HTERT RPE-1 (cell line): ENCODE measurements around the gene CYTH3.
"Not testable (repeated sequence)": the region's sequence is repeated elsewhere in the genome, so short reads cannot be mapped to it uniquely, and the experiment has no call there.

Experiments used
- in situ Hi-C: fragments of 300-500 bp; cut with MboI; formaldehyde crosslinking; loops from 4 replicates; pipeline ENCODE4 v1.14.3; 2020; ENCODE audit warnings: low sequenced_read_pairs

CYTH3 gene

DNA sequence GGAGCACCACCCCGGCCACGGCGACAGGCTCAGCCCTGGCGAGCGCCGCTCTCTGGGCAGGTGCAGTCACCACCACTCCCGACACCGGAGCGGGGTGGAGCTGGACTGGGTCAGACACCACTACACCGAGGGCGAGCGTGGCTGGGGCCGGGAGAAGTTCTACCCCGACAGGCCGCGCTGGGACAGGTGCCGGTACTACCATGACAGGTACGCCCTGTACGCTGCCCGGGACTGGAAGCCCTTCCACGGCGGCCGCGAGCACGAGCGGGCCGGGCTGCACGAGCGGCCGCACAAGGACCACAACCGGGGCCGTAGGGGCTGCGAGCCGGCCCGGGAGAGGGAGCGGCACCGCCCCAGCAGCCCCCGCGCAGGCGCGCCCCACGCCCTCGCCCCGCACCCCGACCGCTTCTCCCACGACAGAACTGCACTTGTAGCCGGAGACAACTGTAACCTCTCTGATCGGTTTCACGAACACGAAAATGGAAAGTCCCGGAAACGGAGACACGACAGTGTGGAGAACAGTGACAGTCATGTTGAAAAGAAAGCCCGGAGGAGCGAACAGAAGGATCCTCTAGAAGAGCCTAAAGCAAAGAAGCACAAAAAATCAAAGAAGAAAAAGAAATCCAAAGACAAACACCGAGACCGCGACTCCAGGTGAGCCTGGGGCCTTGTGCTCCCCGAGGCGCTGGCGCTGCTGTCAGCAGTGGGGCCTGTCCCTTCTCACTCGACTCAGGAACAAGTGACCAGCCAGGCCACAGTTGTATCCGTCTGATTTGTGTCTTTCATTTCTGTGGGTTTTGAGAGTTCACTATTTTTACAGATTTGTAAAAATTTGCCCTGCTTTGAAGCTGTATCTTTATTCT is 117.7 kb downstream of the CYTH3 start:
- in situ Hi-C loops, result no loop called here

DNA sequence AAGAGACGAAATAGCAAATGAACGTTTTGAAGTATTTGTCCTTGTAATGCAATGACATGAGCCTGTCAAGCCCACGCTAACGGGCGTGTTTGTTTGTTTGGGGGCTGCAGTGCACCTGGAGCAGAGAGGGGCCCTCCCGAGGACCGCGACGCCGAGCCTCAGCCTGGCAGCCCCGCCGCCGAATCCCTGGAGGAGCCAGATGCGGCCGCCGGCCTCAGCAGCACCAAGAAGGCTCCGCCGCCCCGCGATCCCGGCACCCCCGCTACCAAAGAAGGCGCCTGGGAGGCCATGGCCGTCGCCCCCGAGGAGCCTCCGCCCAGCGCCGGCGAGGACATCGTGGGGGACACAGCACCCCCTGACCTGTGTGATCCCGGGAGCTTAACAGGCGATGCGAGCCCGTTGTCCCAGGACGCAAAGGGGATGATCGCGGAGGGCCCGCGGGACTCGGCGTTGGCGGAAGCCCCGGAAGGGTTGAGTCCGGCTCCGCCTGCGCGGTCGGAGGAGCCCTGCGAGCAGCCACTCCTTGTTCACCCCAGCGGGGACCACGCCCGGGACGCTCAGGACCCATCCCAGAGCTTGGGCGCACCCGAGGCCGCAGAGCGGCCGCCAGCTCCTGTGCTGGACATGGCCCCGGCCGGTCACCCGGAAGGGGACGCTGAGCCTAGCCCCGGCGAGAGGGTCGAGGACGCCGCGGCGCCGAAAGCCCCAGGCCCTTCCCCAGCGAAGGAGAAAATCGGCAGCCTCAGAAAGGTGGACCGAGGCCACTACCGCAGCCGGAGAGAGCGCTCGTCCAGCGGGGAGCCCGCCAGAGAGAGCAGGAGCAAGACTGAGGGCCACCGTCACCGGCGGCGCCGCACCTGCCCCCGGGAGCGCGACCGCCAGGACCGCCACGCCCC is 118.5 kb downstream of the CYTH3 start:
- in situ Hi-C loops, result no loop called here

DNA sequence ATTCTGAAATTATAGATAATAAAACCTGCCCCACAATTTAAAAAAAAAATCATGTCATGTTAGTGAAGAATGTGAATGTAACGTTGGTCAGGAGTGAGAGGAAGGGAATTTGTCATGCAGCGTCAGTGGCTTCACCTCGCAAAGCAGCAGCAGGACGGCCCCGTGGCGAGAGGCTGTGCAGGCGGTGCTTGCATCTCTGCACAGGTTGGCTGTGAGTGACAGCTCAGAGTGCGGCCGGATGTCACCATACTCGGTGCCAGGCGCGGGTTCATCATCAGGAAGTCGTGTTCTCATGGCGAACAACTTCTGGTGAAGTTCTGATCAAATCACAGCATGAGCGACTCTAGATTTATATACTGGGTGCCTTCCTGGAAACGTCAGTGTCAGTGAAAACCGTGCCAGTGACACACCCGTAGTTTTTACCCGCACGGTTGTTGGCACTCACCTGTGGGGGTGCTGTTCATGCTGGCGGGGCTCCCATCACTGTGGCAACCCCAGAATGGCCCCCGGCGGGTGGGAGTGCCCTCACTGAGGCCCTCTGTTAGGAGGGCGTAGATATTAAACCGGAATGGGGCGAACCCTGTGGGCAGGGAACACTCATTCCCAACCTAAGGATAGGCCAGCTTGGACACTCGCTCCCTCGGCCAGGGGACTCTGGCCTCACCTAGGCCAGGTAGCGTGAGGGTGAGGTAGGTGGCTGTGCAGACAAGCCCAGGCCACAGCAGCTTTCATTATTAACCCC is 120.3 kb downstream of the CYTH3 start:
- in situ Hi-C loops, result no loop called here

DNA sequence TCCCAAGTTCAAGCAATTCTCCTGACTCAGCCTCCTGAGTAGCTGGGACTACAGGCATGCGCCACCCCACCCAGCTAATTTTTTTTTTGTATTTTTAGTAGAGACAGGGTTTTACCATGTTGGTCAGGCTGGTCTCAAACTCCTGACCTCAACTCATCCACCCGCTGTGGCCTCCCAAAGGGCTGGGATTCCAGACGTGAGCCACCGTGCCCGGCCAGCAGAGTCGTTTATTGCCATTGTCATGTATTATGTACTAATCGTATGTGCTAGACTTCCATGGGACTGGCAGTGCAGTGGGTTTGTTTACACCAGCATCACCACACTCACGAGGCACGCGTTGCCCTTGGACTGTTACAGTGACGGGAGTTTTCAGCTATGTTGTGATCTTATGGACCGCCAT is 120.9 kb downstream of the CYTH3 start:
- in situ Hi-C loops, result not testable (repeated sequence)

DNA sequence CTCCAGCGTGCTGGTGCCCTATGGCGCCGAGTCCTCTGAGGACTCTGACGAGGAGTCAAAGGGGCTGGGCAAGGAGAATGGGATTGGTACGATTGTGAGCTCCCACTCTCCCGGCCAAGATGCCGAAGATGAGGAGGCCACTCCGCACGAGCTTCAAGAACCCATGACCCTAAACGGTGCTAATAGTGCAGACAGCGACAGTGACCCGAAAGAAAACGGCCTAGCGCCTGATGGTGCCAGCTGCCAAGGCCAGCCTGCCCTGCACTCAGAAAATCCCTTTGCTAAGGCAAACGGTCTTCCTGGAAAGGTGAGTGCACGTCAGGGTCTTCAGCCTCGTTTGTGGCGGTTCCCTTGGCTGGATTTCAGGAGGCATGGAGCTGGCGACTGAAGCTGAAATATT is 122.4 kb downstream of the CYTH3 start:
- in situ Hi-C loops, result no loop called here

DNA sequence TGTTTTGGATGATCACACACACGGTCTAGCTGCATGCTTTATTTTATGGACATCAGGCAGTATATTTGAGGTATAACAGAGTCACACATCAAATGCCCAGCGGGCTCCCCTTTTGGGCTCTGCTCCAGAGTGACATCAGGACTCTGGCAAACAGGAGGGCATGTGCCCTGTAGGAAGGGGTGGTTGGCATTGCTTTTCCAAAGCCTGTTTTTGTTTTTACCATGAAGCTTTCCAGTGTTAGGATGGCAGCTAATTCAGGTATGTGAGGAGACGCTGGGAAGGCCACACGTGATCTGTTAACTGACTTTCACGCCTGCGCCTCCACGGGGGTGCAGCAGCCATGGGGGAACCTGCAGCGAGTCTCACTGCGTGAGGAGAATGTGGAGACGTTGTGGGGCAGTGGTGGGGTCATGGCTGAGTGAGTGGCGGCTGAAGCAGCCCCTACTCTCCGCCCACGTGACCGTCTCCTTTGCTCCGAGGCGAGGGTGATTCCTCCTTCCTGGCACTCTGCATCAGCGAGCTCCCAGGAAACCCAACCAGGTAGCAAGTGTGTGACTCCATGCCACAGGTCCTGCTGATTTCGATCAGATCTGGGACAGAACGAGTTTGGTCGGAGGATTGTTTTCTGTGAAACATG is 123.6 kb downstream of the CYTH3 start:
- in situ Hi-C loops, result no loop called here

DNA sequence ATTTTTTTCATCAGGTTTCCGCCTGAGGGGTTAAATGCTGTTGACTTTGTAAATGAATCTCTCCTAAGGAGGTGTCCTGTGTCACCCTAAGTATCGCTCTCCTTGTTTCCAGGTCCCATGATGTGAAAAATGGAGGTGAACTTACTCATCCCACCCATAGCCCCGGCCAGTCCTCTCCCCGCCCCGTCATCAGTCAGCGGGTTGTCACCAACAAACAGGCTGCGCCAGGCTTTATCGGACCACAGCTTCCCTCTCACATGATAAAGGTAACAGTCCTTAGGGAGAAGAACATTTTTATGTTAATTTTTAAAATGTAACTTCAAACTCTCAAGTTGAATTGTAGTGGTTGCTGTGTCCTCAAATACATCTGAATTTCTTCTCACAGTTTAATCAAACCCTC is 124.8 kb downstream of the CYTH3 start:
- in situ Hi-C loops, result no loop called here

DNA sequence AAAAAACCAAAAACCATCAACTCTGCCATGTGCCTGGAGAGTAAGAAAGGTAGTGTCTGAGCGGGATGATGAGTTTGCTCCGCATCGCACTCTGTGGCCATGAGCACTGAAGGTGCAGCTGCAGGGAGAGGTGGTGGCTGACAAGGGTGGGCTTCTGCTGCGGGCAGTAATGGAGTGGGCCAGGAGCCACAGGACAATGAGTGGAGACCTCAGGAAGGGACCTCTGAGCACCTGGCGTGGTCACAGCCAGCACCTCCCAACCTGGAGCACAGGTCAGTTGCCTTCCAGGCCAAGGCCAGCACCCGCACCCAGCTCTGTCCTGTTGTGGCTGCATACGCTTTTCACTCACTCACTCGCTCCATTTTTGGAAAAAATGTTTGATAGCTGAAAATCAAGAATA is 125.8 kb downstream of the CYTH3 start:
- in situ Hi-C loops, result no loop called here

DNA sequence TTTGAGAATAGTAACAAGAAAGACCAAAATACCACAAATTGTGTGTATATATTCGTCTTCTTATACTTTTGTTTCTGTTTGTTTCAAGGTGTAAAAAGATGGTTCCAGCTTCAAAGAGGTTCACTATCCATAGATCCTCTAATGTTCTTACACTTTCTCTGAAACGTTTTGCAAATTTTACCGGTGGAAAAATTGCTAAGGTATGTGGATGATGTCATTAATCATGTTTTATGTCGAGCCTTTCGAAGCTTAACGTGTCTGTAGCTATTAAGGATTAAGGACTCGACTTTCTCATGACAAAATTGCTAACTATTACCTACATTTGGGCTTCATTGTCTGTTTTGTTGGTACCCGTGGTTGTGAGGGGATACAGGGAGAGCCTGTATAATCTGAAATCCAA is 128.4 kb downstream of the CYTH3 start:
- in situ Hi-C loops, result no loop called here

DNA sequence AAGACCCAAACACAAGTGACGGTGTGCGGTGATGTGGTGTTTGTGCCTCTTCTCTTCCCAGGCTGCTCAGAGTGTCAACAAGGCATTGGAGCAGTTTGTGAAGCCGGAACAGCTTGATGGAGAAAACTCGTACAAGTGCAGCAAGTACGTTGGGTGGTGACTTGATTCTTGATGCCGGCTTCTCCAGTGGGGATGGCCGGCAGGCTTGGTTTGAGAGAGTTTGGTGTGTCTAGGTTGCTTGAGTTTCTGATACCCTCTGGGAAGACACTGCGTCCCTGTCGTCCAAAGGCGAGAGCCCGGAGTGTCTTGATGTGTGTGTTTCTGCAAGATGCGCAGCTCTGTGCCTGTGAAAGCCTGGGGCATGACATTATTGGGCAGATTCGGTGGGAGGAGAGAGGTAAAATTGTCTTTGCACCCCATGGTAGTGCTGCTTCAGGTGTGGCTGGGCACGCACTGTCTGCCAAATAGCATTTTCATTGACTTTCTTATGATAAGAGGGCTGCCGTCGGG is 129.5 kb downstream of the CYTH3 start:
- in situ Hi-C loops, result no loop called here

DNA sequence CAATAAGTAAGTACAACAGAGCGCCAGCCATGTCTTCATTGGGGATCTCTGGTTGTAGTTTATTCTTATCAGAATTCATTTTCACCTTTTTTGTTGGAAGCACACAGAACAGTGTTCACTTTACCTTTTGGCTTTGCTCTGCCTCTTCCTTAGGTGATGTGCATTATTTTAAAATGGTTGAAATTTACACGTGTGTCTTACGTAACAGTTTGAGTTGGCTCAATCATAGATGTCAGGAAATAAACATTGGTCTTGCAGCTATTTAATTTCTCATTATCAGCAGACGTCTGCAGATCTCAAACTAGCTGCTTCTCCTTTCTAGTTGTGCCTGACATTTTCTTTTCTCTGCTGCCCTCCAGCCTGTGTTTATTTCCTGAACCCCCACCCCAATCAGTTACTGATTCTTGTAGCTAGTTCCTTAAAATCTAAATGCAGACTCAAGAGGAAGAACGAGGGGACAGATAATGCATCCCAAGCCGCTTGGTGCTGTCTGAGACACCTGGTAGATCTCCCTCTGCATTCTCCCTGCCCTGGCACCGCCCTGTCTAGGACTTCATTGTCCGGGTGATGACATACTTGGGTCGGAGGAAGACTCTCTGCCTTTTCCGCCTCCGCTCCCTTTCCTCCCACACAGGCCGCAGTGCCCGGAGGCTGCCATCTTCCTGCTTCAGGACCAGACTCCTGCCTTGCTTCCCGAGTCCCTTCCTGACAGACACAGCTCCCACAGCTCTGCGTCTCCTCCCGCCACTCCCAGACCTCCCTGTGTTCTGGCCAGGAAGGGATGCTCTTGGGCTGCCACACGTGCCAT is 133.0 kb downstream of the CYTH3 start:
- in situ Hi-C loops, result no loop called here

DNA sequence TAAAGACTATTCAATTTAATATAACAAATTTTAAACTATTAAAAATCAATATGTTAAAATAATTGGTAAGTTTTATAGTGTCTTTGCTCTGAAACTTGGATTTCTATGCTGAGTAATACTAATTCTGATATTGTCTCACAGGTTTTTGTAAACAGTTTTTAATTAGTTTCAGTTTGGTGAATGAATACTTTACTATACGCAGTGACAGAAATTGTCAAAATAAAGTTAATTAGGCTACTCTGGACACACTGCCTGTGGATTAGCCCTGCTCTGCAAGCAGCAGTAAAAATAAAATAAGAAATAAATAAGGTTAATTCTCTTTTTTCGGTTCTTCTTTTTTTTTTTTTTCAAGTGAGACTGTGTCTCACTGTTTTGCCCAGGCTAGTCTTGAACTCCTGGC is 135.9 kb downstream of the CYTH3 start:
- in situ Hi-C loops, result no loop called here

DNA sequence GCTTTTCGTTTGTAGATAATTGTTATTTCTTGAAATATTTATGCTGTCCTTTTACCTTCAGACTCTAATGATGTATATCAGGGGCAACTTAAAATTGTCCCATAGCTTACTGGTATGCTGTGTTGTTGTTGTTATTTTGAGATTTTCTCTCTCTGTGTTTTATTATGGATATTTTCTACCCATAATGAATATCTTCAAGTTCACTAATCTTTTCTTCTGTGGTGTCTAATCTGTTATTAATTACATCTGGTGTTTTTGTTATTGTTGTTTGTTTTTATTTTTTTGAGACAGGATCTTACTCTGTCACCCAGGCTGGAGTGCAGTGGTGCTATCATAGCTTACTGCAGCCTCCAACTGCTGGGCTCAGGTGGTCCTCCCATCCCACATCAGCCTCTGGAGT is 139.2 kb downstream of the CYTH3 start:
- in situ Hi-C loops, result no loop called here

DNA sequence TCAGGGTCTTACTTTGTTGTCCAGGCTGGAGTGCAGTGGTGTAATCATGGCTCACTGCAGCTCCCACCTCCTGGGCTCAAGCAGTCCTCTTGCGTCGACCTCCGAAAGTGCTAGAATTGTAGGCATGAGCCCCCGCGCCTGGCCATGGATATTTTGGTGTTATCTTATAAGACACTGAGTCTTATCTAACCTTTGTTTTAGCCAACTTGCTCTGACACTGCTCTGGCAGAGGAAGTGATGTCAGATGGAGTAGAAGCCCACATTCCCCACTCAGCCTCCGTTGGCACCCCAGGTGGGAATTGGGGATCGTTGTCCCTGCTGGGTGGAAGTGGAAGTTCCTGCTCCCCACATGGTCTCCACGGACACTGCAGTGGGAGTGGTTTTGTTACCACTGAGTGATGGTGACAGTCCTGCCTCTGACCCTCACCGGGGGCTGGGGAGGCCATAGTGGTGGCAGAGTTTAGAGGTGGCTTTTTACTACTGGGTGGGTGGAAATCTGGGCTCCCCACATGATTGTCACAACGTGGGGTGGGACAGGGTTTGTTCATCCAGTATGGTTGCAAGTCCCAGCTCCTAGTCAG is 142.3 kb downstream of the CYTH3 start:
- in situ Hi-C loops, result no loop called here

DNA sequence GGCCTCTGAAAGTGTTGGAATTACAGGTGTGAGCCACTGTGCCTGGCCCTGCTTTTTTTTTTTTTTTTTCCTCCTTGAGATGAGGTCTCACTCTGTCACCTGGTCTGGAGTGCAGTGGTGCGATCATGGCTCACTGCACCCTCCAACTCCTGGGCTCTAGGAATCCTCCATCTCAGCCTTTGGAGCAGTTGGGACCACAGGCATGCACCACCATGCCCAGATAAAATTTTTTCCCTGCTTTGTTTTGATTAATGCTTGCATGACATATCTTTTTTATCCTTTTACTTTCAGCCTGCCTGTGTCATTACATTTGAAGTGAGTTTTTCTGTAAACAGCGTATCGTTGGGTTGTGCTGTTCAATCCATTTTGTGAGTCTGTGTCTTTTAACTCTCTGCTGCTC is 144.2 kb downstream of the CYTH3 start:
- in situ Hi-C loops, result no loop called here

DNA sequence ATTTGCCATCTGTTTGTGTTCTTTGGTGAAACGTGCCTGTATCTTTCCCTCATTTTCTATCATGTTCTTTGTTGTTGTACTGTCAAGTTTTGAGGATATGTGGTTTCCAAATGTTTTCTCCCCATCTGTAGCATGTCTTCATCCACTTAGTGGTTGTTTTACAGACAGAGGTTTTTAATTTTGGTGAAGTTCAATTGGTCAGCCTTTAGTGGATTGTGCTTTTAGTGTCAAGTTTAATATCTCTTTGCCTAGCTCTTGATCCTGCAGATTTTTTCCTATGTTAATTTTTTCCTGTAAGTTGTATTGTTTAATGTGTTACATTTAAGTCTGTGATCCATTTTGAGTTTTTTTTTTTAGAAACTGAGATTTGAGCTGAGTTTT is 145.3 kb downstream of the CYTH3 start:
- in situ Hi-C loops, result no loop called here

DNA sequence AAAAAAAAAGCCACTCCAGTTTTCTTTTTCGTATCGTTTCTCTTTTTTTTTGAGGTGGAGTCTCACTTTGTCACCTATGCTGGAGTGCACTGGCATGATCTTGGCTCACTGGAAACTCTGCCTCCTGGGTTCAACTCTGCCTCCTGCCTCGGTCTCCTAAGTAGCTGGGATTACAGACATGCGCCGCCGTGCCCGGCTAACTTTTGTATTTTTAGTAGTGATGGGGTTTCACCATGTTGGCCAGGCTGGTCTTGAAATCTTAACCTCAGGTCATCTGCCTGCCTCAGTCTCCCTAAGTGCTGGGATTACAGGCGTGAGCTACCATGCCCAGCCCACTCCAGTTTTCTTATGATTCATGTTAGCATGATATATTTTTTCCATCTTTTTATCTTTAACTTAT is 148.6 kb downstream of the CYTH3 start:
- in situ Hi-C loops, result no loop called here

DNA sequence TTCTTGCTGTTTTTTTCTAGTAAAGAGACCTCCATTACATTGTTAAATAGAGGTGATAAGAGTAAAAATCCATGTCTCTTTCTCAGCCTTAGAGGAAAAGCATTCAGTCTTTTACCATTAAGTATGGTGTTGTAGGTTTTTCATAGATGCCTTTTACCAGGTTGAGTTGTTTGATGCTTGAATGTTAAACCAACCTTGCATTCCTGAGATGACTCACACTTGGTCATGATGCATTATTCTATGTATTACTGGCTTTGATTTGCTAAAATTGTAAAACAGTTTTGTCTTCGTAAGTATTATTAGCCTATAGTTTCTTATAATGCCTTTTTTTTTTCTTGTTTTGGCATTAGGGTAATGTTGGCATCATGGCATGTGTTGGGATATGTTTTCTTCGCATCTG is 151.3 kb downstream of the CYTH3 start:
- in situ Hi-C loops, result no loop called here

DNA sequence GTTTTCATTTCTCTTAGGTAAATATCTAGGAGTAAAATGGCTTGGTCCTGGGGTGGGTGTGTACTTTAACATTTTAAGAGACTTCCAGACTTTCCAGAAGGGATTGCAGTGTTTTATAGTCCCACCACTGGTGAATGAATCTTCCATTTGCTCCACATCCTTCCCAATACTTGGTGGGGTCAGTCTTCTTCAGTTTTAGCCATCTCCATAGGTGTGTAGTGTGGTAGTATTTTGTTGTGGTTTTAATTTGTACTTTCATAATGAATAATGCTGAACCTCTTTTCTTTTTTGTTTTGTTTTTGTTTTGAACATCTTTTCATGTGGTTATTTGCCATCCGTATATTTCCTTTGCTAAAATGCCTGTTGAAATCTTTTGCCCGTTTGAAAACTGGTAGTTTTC is 154.9 kb downstream of the CYTH3 start:
- in situ Hi-C loops, result no loop called here

DNA sequence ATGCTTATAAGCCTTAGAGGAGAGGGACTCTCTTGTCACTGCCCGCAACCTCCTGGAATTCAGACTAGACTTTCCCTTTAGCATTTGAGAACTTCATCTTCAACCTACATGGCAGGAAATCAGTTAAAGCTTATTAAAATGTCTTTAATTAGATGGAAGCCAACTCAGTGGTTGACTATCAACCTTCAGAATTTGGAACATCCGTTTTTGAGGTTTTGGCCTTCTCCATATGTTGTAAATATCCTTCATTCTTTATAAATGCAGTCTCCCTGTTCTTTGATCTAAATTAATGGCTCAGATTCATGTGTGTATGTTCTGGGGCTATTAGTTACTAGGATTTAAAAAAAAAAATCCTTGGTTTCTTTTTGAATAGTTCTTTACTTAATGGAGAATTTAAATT is 156.2 kb downstream of the CYTH3 start:
- in situ Hi-C loops, result no loop called here
